Endothelial cell of umbilical vein (primary cell): ENCODE measurements around the gene LILRA6. TPM values are rescaled to one million over a fixed set of nuclear protein-coding genes. Genes with fewer than 3 reads are reported as not detected.
"Not testable (repeated sequence)": the region's sequence is repeated elsewhere in the genome, so short reads cannot be mapped to it uniquely, and the experiment has no call there.

Source experiments
- BruUV-seq: library from RNA; stranded (reverse); fragments of 400-500 nt; replicated peaks from 2 replicates; lab custom pipeline; 2021; lab: Mats Ljungman, UMichigan
- CTCF ChIA-PET: fragments of 300-600, 350-600 bp; sonication (Branson Sonifier 250); formaldehyde crosslinking; loops from one replicate; lab custom pipeline; 2021; ENCODE audit warnings: antibody characterized with exemption, inconsistent platforms; lab: Charles Lee
- POLR2A ChIA-PET: fragments of 300-600, 350-600 bp; sonication (Branson Sonifier 250); formaldehyde crosslinking; loops from one replicate; lab custom pipeline; 2021; ENCODE audit warnings: antibody characterized with exemption, inconsistent platforms; lab: Charles Lee
- DNase-seq: peaks from one replicate; pipeline ENCODE4 v3.0.0-alpha.2; 2011; ENCODE audit warnings: low read depth, low spot score
- FAIRE-seq: peaks from 2 replicates; lab custom pipeline; 2011; peaks lifted over from hg19 to GRCh38; lab: Jason Lieb, UNC
- H2AFZ ChIP-seq: 2 replicates; pipeline ENCODE4 v1.6.0; 2012; ENCODE audit warnings: low read depth, low read length, control low read depth, inconsistent platforms
- H3K27ac ChIP-seq: 2 replicates; pipeline ENCODE4 v1.5.1; 2011; ENCODE audit warnings: low read depth, mild to moderate bottlenecking, control low read depth, low read length, moderate library complexity; ENCODE audit not compliant: insufficient read depth
- H3K27me3 ChIP-seq, 2 experiments: 2 replicates each; pipeline versions ENCODE4 v1.6.0 to v1.6.1; 2011; ENCODE audit warnings: low read length in 2 of 2, mixed read lengths in 1 of 2; ENCODE audit not compliant: control insufficient read depth in 2 of 2, insufficient read depth in 2 of 2
- H3K36me3 ChIP-seq, 2 experiments: 2 replicates in 1 of 2; 3 replicates in 1 of 2; pipeline ENCODE4 v1.5.1; 2011; ENCODE audit warnings: low read length in 2 of 2, mild to moderate bottlenecking in 1 of 2, moderate library complexity in 1 of 2; ENCODE audit not compliant: control insufficient read depth in 2 of 2, insufficient read depth in 2 of 2; ENCODE audit errors: extremely low read depth in 1 of 2
- H3K4me1 ChIP-seq: 3 replicates; pipeline ENCODE4 v1.5.1; 2011; ENCODE audit warnings: mild to moderate bottlenecking, low read length; ENCODE audit not compliant: control insufficient read depth, insufficient read depth; ENCODE audit errors: extremely low read depth
- H3K4me2 ChIP-seq: 2 replicates; pipeline ENCODE4 v1.6.1; 2011; ENCODE audit warnings: low read length, control low read depth, mixed read lengths; ENCODE audit not compliant: insufficient read depth
- H3K4me3 ChIP-seq, 3 experiments: fragments of 200-600 bp in 1 of 3; sonication (generic), shearing (Covaris generic) in 1 of 3; replicated peaks in 1 of 3; 2 replicates each; pipeline ENCODE4 v1.5.1; 2011 to 2016; ENCODE audit warnings: control low read depth in 3 of 3, low read length in 3 of 3, mild to moderate bottlenecking in 2 of 3, inconsistent platforms in 1 of 3, low read depth in 1 of 3, moderate library complexity in 1 of 3; ENCODE audit not compliant: insufficient read depth in 1 of 3
- H3K79me2 ChIP-seq: 2 replicates; pipeline ENCODE4 v1.6.0; 2012; ENCODE audit warnings: low read length, inconsistent platforms; ENCODE audit not compliant: control insufficient read depth, insufficient read depth
- H3K9ac ChIP-seq: replicated peaks from 2 replicates; pipeline ENCODE3; 2011; ENCODE audit warnings: low read length, control low read depth; ENCODE audit not compliant: insufficient read depth; ENCODE audit errors: extremely low read depth
- H3K9me1 ChIP-seq: replicated peaks from 3 replicates; pipeline ENCODE4 v1.6.0; 2011; ENCODE audit warnings: mild to moderate bottlenecking, low read length; ENCODE audit not compliant: control insufficient read depth, insufficient read depth; ENCODE audit errors: extremely low read depth
- H3K9me3 ChIP-seq: replicated peaks from 2 replicates; pipeline ENCODE4 v1.5.1; 2012; ENCODE audit warnings: low read length, inconsistent platforms; ENCODE audit not compliant: control insufficient read depth, insufficient read depth
- H4K20me1 ChIP-seq: replicated peaks from 2 replicates; pipeline ENCODE3; 2011; ENCODE audit warnings: mild to moderate bottlenecking, low read length; ENCODE audit not compliant: control insufficient read depth, insufficient read depth; ENCODE audit errors: extremely low read depth
- EZH2 ChIP-seq: IDR thresholded peaks from 2 replicates; pipeline ENCODE4 v1.6.1; 2012; ENCODE audit warnings: borderline replicate concordance, low read depth, mild to moderate bottlenecking, moderate library complexity, low read length, inconsistent platforms; ENCODE audit not compliant: severe bottlenecking
- FOS ChIP-seq: IDR thresholded peaks from 2 replicates; pipeline ENCODE4 v1.6.1; 2011; ENCODE audit warnings: mild to moderate bottlenecking, low read length, moderate library complexity, borderline replicate concordance; ENCODE audit not compliant: insufficient read depth
- GATA2 ChIP-seq: IDR thresholded peaks from 2 replicates; pipeline ENCODE4 v1.7.0; 2011; ENCODE audit warnings: low read depth, mild to moderate bottlenecking, moderate library complexity, mixed read lengths, low read length; ENCODE audit not compliant: insufficient read length, insufficient read depth
- JUN ChIP-seq: IDR thresholded peaks from 2 replicates; pipeline ENCODE4 v1.6.1; 2011; ENCODE audit warnings: borderline replicate concordance, low read depth; ENCODE audit not compliant: insufficient read length, insufficient read depth
- MAX ChIP-seq: IDR thresholded peaks from 2 replicates; pipeline ENCODE4 v1.6.1; 2011; ENCODE audit not compliant: insufficient read depth, insufficient read length
- MYC ChIP-seq: IDR thresholded peaks from one replicate; pipeline ENCODE4 v1.6.1; 2011; ENCODE audit warnings: mild to moderate bottlenecking, low read depth, low read length
- POLR2A ChIP-seq: IDR thresholded peaks from 2 replicates; pipeline ENCODE4 v1.6.1; 2012; ENCODE audit warnings: low read depth, mild to moderate bottlenecking, control low read depth, low read length
- POLR2AphosphoS5 ChIP-seq: IDR thresholded peaks from 2 replicates; pipeline ENCODE4 v1.6.1; 2012; ENCODE audit warnings: low read depth, mild to moderate bottlenecking, control low read depth, low read length, moderate library complexity; ENCODE audit not compliant: insufficient read depth
- dilution Hi-C: fragments of 300-500 bp; cut with MboI; formaldehyde crosslinking; loops from one replicate; pipeline ENCODE4 v1.15.0; 2019; ENCODE audit warnings: low sequenced_read_pairs; ENCODE audit not compliant: extremely low pct_ligation_motif_present
- intact Hi-C: fragments of 100-400 bp; cut with micrococcal nuclease; formaldehyde crosslinking; loops from one replicate; pipeline ENCODE4 v1.10.0; 2022
- polyA plus RNA-seq, 4 experiments: library from polyadenylated mRNA; depleted of rRNA in 3 of 4; stranded (reverse) in 3 of 4; unstranded in 1 of 4; fragments of >200 nt; gene quantifications; 2 replicates each; pipeline versions ENCODE4 v1.2.1 to v1.2.3, GENCODE V29; 2011 to 2012; ENCODE audit warnings: missing spikeins in 1 of 4
- total RNA-seq: library from RNA; stranded (reverse); gene quantifications from 2 replicates; pipeline ENCODE4 v1.2.3, GENCODE V29; 2021
- TF ChIP-seq, protein P1 (sequence below), 2 donors: IDR thresholded peaks; 1 replicate in 1 of 2; 2 replicates in 1 of 2; pipeline ENCODE4 v1.5.1; 2011; ENCODE audit warnings: low read length in 2 of 2, mild to moderate bottlenecking in 2 of 2, moderate library complexity in 2 of 2, control low read depth in 1 of 2, inconsistent platforms in 1 of 2, low read depth in 1 of 2; ENCODE audit not compliant: insufficient read depth in 1 of 2; ENCODE audit errors: extremely low read depth in 1 of 2

Gene LILRA6
- total and polyA plus RNA-seq, 2 donors (not counting 3 experiments of a cell fraction or from before 2014, with no cell fraction given): not detected

GRCh38 chr19:54275951-54276350 lies 33.4 kb upstream of the LILRA6 start:
- intact Hi-C loops: no loop called here
- H3K79me2 ChIP-seq: no peaks in the 10 kb centered on the region
- no peak overlapping the region for H3K27ac ChIP-seq
- no TSS peak for BruUV-seq
- TF ChIP-seq FOS: no peak
- no peak for TF ChIP-seq MAX
- TF ChIP-seq POLR2AphosphoS5: no peak
- no peak for TF ChIP-seq POLR2A
- TF ChIP-seq GATA2: no peak
- no peak for TF ChIP-seq MYC
- TF ChIP-seq, protein P1, sequence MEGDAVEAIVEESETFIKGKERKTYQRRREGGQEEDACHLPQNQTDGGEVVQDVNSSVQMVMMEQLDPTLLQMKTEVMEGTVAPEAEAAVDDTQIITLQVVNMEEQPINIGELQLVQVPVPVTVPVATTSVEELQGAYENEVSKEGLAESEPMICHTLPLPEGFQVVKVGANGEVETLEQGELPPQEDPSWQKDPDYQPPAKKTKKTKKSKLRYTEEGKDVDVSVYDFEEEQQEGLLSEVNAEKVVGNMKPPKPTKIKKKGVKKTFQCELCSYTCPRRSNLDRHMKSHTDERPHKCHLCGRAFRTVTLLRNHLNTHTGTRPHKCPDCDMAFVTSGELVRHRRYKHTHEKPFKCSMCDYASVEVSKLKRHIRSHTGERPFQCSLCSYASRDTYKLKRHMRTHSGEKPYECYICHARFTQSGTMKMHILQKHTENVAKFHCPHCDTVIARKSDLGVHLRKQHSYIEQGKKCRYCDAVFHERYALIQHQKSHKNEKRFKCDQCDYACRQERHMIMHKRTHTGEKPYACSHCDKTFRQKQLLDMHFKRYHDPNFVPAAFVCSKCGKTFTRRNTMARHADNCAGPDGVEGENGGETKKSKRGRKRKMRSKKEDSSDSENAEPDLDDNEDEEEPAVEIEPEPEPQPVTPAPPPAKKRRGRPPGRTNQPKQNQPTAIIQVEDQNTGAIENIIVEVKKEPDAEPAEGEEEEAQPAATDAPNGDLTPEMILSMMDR (IDR thresholded peaks at IDR 0.05; ENCODE audit: extremely low read depth in 1 of 2, insufficient read depth in 1 of 2, low read depth in 1 of 2, low read length in 2 of 2): no peak
- no peak for TF ChIP-seq EZH2
- TF ChIP-seq JUN: no peak
- no peak overlapping the region for H3K4me2 ChIP-seq
- dilution Hi-C loops: no loop called here
- H3K9me1 ChIP-seq: no peaks in the 10 kb centered on the region
- ChIA-PET CTCF (no interaction called here), POLR2A (no interaction called here)
- H3K4me1 ChIP-seq: no peaks in the 10 kb centered on the region
- H3K36me3 ChIP-seq: no peaks in the 10 kb centered on the region
- FAIRE-seq: no peak
- no peaks in the 10 kb centered on the region for H3K27me3 ChIP-seq
- no peak overlapping the region for H3K4me3 ChIP-seq
- H3K9ac ChIP-seq: no peak overlapping the region
- H4K20me1 ChIP-seq: no peaks in the 10 kb centered on the region
- no peak overlapping the region for H2AFZ ChIP-seq
- H3K9me3 ChIP-seq: no peaks in the 10 kb centered on the region
- DNase-seq: no peak

DNA sequence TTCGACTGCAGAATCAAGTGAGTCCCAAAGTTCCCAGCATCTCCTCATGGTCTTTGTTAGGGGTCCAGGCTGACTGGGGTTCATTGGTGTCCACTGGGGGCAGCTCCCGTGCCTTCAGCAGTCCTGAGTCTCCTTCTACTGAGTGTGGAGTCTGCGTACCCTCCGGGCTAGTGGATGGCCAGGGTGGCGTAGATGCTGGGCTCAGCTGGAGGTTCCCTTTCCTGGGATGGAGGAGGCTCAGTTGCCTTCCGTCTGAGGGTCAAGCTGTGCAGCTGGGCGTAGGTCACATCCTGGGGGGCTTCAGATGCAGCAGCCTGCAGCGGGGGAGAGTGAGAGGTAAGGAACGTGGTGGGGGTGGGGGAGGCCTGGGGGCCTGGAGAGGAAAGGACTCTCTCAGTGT lies 31.9 kb upstream of the LILRA6 start:
- POLR2A ChIA-PET, H3K27me3 ChIP-seq: not testable (repeated sequence)

More for the DNA sequence above, 31.9 kb upstream of the LILRA6 start:
- BruUV-seq, H3K27ac ChIP-seq, H4K20me1 ChIP-seq, DNase-seq, intact Hi-C loops, H3K9me1 ChIP-seq, H3K79me2 ChIP-seq, H3K4me1 ChIP-seq, H3K4me2 ChIP-seq, H3K4me3 ChIP-seq, dilution Hi-C loops, H3K9me3 ChIP-seq, H2AFZ ChIP-seq, H3K9ac ChIP-seq, FAIRE-seq, H3K36me3 ChIP-seq: not testable (repeated sequence)
- CTCF ChIA-PET: interaction anchor here (0.6 to 1.0 kb wide), 2 partner anchors 9 to 466 kb away, joined by 3 to 5 read pairs; no protein-coding TSS in a partner anchor
